GM18511 (cell line): ENCODE data around the gene MBP.
"Not testable (repeated sequence)": the region's sequence is repeated elsewhere in the genome, so short reads cannot be mapped to it uniquely, and the experiment has no call there.

Experiments used
- ATAC-seq: cut with Tn5 transposase; IDR thresholded peaks from one replicate; pipeline ENCODE4 v1.9.1; 2021; ENCODE audit warnings: mild to moderate bottlenecking, moderate library complexity; ENCODE audit not compliant: unreplicated experiment

MBP gene

DNA sequence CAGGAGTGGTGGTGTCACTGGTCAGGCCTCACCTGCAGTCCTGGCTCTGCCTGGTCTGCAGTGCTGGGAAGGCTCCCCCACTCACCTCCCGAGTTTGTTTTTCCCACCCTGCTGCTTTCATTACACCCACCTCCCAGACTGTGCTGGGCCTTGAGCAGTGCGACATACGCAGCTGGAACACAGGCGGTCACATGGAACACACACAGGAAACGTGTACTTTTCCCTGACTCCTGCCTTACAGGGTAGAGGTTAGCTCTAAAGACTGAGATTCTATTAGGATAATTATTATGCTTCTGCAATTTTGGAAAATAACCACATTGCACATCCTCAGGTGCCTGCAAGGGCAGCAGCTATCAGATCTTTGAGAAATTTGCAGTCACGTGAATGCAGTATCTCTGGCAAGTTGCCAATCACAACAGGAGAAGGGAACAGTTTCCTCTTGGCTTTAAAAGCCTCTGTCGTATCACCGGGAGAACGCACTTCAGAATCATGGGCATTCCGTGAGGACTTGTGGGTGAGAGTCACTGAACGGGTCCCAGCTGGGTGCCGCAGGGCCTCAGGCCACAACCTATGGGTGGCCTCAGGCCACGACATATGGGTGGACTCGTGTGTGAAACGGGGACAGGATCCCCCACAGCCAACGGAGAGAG, 173.8 kb downstream of the MBP start:
- ATAC-seq, result no peak

DNA sequence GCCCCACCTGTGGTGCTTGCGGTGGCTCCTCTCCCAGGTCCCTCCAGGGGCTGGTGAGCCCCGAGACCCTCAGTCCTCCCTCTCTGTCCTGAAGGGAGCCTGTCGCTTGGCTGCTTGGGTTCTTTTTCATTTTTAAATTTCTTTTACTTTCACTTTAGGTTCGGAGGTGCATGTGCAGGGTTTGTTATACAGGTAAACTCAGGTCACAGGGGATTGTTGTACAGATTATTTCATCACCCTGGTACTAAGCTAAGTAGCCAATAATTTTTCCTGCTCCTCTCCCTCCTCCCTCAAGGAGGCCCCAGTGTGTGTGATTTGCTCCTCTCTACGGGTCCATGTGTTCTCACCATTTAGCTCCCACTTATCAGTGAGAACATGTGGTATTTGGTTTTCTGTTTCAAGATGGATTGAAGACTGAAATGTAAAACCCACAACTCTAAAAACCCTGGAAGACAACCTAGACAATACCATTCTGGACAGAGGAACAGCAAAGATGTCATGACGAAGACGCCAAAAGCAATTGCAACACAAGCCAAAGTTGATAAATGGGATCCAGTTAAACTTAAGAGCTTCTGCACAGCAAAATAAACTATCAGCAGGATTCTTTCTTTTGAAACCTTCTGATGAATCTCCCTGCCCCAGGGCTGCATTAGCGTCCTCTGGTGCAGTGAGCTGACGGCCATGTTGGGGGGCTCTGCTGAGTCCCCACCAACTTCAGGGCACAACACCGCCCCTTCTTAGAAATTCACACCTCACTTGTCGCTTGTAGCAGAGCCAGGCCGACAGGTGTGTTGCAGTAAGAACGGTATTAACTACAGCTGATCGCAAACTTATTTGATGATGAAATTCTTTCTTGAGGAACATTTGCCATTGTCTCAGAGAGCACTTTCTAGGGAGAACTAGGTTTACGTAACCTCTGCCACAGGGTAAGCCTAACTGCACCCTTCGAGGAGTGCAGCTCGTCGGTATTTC, 174.9 kb downstream of the MBP start:
- no peak for ATAC-seq

DNA sequence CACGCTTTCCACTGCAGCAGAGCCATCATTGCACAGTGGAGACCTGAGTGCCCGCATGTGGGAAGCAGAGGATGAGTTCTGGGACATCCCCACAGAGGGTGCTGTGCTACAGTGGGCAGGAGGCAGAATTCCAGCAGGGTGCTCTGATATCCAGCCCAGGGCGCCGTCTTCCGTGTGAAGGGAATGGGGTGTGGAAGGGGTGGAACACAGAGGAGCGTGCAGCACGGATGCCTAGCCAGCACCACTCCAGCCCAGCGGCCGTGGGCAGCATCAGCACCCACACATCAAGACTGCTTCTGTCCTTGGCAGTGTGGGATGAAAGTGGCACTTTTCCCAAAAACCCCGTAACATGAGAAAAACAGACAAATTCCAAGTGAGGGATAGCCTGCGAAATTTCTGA, 175.9 kb downstream of the MBP start:
- no peak for ATAC-seq

DNA sequence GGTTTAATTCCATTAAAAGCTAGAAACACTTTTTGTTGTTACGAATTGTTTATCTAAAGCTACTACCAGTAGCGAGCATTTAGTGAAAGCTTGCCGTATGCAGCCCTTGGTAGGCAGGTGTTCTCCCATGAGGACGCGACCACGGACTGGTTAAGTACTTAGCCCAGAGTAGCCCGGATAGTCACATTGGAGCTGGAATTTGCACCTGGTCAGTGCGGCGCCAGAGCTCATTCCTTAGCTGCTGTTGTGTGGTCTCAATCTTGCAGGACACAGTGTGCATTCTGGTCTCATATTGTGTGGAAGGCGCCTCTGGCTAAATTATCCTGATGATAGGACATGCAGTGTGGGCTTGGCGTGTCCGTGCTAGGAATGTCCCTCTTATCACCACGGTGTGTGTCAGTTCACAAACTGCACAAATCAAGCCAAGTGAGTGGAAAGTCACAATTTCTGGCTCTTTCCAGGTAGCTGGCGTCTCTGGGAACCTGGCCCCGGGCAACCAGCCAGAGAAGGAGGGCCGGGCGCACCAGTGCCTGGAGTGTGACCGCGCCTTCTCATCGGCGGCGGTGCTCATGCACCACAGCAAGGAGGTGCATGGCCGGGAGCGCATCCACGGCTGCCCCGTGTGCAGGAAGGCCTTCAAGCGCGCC, 176.9 kb downstream of the MBP start:
- ATAC-seq, result no peak

DNA sequence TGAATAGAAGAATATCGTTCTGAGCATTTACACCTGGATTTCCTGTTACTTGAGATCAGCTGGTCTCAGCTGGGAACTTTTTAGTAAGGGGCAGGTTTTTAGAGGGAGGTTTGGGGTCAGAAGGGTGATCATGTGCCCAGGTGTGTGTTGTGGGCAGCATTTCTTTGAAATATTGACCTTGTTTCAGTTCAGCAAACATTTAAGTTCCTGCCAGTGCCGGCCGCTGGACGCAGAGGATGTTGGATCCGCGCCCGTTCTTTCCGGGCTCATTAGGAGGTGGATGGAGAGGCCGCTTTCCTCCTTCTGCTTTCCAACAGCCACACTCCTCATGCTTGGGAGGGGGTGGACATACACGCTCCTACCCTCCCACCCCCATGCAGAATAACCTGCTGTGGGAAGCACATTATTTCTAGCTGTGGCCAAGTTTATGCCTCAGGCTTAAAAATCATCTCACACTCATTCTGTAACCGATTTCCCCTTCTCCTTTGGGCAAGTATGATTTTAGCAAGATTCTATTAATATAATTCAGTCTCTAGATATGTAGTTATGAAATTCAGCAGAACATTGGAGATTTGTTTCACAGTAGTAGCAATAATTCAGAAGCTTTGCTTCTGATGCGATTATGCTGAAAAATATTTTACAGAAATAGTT, 178.9 kb downstream of the MBP start:
- no peak for ATAC-seq

DNA sequence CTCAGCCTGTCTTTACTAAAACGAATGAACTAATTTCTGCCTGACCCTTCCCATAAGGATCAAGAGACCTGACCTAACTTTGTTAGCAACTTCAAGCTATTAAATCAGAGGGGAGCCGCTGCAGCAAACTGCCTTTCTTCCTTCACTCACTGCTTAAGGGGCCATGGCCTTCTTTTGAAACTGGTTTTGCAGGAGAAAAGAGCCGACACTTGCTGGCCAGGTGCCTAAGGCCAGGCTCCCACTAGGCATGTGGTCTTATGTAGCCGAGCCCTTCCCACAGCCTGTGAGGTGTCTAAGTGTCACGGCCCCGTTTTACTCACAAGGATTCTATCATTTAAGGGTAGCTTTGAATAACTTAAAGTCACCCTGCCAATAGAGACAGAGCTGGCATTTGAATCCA, 179.4 kb downstream of the MBP start:
- no peak for ATAC-seq

DNA sequence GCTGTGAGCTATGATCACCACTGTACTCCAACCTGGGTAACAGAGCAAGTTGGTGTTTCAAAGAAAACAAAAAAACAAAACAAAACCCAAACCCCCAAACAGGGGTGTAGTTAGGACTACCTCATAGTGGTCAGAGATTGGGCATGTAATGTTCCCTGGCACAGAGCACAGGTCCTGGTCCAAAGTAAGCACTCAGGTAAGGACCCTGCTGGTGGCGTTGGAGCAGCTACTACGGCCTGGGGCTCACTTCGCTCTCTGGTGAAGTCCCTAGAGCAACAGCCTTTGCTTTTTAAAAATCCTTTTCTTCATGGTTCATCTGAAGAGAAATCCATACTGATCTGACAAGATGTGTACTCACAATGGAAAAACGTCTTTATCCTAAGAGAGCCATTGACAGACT, 179.8 kb downstream of the MBP start:
- no peak for ATAC-seq

DNA sequence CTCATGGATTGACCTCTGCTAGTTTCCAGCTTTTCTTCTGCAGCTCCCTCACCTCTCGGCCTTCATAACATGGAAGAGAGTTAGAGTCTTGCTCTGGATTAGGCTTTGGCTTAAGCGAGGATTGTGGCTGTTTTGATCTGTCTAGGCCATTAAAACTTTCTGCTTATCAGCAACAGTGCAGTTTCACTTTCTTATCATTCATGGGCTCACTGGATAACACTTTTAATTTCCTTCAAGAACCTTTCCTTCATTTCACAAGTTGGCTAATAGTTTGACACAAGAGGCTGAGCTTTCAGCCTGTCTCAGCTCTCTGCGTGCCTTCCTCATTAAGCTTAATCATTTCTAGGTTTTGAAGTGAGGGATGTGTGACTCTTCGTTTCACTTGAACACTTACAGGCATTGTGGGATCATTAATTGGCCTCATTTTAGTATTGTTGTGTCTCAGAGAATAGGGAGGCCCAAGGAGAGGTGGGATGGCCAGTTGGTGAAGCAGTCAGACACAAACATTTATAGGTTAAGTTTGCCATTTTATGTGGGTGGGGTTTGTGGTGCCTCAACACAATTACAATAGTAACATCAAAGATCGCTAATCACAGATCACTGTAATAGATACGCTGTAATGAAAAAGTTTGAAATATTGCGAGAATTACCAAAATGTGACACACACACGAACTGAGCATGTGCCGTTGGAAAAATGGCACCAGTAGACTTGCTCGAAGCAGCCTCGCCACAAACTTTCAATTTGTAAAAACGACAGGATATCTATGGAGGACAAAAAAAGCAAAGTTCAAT, 180.9 kb downstream of the MBP start:
- peak; percentile 93 for ATAC-seq

DNA sequence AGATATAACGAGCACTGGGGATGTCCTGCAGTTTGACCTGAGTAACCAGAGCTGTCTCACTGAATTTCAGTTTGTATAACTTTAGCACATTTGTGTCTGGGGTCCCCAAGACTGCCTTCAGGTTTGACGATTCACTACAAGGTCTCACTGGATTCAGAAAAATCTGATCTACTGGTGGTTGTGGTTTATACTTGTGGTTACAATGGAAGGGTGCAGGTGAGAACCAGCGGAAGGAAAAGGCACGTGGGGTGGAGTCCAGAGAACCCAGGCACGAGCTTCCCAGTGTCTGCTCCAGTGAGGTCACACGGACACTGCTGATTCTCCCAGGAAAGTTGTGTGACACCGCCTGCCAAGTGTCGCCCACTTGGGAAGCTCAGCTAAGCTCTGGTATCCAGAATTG, 184.2 kb downstream of the MBP start:
- no peak for ATAC-seq

DNA sequence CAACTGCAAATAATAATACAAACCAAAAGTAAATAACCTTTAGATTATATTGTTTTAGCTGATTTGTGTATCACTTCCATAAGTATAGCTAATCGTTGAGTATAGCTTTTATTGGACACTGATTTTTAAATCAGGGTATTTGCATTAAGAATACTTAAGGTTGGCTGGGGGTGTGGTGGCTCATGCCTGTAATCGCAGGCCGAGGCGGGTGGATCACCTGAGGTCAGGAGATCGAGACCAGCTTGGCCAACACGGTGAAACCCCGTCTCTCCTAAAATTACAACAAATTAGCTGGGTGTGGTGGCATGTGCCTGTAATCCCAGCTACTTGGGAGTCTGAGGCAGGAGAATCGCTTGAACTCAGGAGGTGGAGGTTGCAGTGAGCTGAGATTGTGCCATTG, 188.2 kb downstream of the MBP start:
- not testable (repeated sequence) for ATAC-seq

DNA sequence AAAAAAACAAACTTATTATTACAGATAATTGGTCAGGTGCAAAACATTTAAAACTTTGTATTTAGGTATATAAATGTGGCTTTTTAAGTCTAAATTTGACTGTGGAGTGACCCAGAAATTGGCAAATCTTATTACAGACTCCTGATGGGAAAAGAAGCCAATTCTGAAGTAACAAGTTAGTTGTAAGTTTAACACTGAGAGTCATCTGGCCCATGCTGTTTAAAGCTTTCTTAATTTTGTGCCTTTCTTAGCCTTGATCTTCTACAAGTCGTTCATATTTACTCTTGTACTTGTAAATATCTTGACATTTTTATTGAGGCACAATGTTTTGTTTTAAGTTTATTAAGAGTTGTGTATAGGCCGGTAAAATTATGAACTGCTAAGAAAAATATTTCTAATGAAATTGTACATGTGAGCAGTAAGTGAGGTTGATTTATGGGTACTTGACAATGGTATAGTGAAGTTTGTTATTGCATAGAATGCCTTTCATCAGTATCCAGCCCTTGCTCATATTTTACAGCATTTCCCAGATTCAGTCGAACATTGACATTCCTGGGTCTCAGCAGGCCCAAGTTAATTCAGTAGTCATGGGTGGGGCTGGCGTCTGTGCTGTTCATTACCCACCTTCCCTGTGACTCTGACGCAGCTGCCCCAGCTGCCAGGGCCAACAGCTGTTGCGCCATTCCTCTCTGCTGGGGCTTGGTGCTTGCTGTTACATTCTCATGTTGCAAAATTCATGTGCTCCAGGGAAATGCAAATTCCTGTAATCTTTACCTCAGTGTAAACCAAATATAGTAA, 188.8 kb downstream of the MBP start:
- ATAC-seq, result no peak

DNA sequence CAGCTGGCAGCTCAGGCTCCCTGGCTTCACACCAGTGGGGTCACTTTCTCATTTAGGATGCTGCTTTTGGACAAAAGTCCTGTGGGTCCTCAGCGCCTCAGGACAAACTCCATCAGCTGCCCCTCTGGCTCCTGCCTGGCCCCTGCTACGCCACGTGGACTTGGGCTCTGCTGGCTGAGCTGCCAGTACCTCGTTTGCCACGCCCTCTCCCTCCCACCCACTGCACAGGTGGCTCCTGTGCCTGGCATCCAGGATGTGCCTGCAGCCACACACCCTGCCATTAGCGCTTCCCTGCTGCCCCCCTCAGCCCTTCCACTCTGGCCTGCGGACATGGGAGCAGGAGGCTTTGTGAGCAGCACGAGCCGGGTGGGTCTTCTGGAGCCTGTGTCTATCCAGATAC, 191.3 kb downstream of the MBP start:
- no peak for ATAC-seq

DNA sequence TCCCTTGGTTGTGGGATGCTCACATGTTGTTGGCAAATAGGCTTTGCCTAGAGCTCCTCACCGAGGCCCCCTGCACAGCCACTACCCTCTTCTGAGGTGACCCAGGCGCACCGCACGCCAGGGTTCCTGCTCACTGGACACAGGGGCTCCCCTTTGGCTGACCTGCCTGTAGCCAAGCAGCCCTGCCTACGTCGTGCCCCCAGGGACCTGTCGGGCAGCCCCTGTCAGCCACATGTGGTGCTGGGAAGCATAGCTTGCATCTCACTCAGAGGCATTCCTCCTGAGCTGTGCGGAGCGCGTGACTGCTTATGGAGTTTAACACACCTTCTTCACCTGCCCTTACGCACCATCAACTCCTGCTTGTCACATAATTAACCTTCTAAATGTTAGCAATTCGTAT, 194.0 kb downstream of the MBP start:
- no peak for ATAC-seq

DNA sequence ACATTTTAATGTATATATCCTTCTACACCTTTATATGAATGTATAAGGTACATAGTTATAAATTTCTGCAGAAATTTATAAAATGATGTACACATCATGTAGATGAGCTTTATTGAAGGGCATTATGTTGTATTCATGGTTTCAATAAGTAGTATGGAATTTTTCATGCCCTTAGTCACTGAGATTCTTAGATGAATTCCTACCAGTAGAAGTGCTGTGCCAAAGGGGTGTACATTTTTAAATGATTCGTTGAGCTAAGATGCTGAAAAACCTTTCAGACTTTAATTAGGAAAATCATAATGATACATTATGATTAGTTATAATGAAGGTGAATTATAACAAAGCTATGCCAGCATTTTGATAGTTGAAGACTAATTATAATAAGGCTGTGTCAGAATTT, 195.0 kb downstream of the MBP start:
- no peak for ATAC-seq

DNA sequence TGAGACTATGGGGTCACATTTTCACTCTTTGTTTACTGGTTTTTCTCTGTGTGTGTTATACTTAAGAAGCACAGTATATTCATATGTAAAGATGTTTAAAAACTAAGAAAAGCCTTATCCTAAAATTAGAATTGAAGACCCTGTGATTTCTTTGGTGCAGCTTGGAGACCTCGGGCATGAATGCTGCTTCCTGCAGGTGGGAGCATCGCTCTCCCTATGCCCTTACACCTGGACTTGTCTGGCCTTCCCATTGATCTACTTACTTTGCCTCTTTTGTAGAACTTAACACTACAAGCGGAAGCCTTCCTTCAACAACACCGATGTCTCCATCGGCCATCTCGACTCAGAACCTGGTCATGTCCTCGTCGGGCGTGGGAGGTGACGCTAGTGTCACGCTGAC, 195.7 kb downstream of the MBP start:
- no peak for ATAC-seq

DNA sequence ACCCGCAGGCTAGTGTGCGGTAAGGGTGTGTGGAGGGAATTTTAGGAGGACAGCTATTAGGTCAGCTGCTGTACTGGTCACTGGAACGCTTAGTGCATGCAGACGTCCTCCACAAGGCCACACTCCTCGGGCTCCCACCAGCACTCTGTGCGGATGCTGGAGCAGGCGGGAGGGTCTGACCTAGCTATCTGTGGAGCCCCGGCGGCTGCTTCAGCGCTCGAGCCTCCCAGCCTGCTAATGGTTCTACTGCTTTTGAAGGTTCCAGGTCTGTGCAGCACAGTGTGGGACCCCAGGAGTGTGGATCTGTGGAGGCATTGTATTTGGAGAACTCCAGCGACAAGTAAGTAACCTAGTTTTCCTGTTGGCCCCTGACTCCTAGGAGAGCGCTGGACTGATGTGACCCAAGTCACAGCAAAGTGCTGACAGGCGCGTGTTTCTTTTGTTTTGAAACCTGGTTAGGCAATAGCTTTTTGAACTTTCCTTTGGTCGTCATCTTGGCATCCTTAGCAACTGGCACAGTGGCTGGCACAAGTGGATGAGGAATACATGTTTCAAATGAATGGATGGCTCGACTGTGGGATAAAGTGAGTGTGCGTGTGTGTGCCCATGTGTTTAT, 196.8 kb downstream of the MBP start:
- ATAC-seq, result no peak

DNA sequence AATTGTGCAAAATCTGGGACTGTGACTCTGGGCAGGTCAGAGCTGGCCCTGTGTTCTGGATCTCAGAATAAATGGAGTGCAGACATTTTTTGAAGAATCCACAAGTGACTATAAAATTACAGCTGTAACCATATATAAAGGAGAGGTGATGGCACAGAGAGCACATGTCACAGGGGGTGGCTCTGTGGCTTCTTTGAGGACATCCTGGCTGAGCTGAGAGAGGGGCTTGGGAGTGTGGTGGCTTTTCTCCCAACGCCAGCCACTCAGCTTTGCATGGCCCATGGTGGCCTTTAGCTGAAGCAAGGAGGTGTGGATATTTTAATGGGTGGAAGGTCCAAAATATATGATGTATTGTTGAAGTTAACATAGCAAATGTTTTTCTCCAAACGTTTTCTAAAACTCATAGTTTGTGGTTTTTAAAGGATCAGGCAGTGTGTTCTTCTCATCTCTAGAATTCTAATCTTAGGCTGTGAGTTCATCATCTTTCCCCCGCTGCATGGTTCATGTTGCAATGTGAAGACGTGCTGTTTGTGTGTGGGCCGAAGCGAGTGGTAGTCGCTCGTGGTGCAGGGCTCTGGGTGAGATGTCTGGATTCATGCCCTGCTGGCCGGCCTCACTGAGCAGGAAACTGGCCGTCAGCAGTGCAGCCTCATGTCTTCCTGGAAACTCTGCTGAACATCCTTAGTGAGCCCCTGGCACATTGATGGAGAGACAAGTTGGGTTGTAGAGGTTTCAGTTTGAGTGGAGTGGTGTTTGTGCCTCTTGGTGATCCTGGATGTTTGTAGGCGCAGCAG, 200.4 kb downstream of the MBP start:
- ATAC-seq, result no peak

DNA sequence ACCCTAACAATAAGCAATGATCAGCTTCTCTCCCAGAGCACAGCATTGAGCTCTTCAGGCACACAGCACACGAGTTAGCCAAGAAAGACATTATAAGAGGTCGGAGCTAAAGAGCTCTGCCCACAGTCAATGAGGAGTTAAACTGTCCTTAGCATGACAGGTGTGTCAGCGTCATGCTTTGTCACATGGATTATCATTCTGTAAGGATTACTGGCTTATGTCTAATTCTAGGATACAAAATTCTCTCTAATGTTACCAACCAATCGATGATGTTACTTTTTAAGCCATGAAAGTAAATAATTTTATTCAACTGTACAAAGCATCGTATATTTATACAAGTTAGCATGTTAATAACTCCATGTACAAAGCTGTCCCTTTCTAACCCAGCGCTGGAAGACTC, 201.4 kb downstream of the MBP start:
- ATAC-seq, result no peak
